ENCODE data around the gene SMOC2.
"Not testable (repeated sequence)": the region's sequence is repeated elsewhere in the genome, so short reads cannot be mapped to it uniquely, and the experiment has no call there.

Gene SMOC2

GRCh38 chr6:168546151-168546550 lies 105.2 kb downstream of the SMOC2 start:
- DNase-seq: no peak

GRCh38 chr6:168546730-168547129 lies 105.7 kb downstream of the SMOC2 start:
- DNase-seq: no peak

DNA sequence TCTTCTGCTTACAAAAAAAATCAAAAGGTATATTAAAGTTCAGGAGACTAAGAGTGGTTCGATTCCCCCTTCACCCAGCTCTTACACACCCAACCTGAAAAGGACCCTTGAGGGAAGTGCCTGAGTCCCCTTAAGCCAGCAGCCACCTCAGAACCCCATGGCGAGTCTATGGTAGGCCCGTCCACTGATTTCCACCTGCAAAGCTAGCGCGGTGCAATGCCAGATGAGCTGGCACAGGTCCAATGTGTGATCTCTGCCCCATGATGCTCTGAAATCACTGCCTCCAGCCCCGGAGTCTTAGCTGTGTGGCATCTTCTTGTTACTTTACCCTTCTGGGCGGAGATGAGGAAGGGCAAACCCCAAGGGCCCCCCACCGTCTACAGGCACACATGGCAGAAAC lies 109.3 kb downstream of the SMOC2 start:
- no peak for DNase-seq

- DNase-seq: no peak
Measured at GRCh38 chr6:168554472-168554871, 113.5 kb downstream of the SMOC2 start.

DNA sequence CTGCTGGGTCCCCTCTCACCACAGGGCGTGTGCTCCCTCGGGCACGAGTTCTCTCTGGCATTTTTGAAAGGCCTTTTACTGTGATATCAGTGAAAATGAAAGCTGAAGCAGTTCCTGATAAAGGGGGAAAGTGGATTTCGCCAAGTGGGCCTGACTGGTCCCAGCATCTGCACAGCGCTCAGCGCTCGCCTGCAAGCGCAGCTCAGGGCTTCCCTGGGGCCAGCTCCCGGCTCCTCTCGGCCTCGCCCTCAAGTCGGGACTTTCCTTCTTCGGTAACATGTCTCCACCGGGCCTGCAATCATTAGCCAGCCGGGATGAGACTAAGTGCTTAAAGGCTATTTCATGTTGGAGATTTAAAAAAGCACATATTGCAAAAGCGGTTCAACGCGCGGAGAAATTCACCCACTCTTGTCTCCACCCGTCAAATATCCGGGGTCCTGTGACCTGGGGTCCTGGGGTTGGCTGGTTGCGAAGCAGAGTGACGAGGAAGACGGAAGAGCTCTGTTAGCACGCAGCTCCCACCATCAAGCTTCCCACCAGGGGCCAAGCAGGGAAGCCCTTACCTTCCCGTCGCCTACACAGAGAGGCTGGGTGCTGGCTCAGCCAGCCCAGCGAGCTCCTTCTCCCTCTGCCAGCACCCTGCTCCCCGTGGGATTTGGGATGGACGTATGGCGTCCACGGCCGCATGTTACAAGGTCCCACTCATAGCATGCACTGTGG lies 114.1 kb downstream of the SMOC2 start:
- DNase-seq: no peak

DNA sequence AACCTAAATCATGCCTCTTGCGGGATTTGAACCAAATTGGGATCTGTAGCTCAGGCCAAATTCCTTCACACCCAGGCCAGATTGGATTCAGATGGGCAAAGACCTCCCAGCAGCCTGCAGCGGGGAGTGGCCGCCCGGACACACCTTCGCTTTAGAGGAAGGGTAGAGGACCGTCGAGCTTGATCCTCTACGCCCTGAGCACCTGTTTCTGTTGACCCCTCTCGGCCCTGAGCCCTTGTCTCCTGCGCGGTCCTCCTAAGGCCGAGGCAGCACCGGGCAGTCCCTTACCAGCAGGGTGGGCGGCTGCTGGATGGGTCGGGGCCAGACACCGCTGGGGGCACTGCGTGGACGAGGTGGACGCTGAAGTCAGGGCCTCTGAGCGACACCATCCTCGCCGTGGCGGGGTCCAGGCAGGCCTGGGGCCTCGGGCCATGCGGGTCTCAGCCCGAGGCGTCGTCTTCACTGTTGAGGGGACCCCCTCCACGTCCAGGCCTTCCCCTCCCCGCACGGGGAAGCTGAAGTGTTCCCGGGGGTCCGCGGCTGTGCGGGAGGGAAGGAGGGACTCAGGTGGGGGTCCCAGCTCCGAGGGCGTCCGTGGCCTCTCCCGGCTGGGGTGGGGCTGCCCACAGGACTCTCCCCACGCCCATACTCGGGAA lies 114.8 kb downstream of the SMOC2 start:
- DNase-seq: no peak

GRCh38 chr6:168557512-168557911 lies 116.5 kb downstream of the SMOC2 start:
- DNase-seq: no peak

DNA sequence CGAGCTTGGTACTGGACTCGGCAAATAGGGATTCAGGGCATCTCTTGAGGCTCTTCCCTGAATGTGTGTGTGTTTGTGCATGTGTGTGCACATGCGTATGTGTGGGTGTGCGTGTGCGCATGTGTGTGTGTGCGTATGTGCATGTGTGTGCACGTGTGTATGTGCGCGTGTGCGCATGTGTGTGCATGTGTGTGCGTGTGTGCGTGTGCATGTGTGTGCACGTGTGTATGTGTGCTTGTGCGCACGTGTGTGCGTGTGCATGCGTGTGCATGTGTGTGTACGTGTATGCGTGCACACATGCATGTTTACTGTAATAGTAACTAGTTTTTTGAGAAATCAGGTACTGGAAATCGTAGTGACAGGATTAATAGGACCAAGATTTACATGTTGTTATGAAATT lies 117.7 kb downstream of the SMOC2 start:
- no peak for DNase-seq

DNA sequence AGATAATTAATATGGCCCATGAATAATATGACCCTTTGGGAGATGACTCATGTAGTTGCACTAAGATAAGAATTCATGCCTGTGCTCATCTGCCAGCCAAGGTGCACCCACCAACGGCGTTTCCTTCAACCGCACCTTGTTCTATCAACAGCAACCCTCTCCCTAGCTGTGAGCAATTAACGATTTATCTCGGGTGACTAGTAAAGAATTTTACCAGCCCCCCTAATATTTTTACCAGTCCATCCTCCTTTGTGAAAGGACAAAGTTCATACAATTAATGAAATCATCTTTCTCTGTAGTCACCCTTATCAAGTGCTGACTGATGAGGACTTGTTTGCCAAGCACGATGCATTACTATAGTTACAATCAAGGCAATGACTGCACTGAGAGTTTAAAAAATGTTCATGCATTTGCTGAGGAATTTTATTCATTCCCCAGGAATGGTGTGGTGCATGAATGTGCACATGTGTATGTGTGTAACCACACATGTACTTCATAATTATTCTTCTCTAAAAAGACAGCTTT lies 118.7 kb downstream of the SMOC2 start:
- DNase-seq: no peak

DNA sequence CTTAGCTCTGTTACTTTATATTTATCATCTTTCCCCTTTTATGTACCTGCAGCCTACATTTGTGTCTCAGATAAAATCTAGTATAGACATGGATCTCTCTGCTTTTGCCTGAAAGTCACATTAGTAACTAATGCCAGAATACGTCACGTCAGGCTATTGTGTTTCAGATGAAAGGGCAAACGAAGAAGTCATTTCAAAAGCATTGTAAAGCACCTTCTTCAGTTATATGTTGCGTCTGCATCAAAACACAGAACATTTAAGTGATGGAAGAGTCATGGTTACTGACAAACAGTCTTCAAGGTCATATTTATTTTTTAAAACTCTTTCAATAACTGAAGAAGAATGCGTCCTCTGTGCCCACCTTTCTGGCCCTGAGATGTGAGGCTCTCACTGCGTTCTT lies 119.1 kb downstream of the SMOC2 start:
- no peak for DNase-seq

- no peak for DNase-seq
Measured at GRCh38 chr6:168562576-168563151, 121.7 kb downstream of the SMOC2 start.

DNA sequence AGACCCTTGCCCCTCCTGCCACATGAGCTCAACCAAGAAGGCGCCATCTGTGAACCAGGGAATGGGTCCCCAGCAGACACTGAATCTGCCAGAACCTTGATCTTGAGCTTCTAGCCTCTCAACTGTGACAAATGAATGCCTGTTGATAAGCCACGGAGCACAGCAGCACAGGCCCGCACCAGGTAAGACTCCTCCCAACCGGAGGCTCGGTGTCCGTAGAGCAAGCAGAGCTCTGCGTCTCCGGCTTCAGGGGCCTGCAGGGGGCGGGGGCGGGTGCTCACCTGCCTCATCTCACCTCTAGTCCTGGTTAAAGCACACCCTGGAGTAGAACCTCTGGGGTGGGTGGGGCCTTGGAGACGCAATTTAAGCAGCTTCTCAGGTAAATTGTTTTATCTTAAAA lies 122.7 kb downstream of the SMOC2 start:
- no peak for DNase-seq

DNA sequence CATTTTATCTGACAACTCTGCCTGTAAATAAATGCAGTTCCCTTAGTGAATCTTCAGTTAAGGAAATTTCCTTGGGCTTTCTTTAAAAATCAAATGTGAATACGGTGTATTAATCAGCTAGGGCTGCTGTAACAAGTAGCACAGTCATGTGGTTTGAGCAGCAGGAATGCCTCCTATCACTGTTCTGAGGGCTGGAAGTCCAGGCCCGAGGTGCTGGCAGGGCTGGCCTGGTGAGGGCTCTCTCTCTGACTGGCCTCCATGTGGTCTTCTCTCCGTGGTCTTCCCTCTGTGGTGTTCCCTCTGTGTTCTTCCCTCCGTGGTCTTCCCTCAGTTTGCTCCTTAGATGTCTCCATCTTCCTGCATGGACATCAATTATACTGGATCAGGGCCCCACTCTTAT lies 124.1 kb downstream of the SMOC2 start:
- DNase-seq: no peak

DNA sequence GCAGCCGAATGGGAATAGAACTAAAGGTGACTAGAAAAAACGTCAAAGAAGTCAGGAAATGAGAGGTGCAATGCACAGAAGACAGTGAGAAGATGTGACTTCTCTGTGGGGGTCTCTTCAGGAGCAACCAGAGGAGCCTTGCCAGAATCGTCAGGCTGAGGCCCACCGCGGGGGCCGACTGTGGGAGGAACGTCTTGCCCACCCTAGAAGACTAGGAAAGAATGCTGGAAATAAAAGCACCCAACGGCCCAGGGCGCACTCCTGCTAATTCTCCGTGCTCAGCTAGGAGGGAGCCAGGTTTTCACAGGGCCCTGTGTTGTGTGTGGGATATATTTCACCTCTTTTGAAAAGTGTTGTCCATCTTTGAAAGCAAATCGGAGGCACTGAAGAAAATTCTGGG lies 129.2 kb downstream of the SMOC2 start:
- DNase-seq: no peak

GRCh38 chr6:168571268-168571667 lies 130.3 kb downstream of the SMOC2 start:
- no peak for DNase-seq

DNA sequence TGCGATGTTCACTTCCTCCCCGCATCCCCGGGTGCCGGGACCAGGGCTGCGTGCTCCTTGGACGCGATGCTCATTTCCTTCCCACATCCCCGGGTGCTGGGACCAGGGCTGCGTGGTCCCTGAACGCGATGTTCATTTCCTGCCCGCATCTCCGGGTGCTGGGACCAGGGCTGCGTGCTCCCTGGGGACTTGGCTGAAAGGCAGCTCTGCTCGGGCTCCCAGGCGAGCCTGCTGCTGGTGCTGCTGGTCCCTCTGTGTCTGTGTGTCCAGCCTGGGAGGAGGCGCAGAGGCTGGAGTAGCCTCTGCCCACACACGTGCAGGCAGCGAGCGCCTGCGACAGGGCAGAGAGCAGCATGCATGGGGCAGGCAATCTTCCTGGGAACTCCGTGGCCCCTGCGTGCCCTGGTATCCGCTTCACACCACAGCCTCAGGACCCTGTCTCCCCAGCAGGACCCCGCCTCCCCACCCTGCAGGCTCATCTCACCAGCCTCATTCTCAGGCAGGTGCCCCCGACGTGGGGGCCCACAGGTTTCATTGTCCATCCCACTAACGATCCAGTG lies 132.4 kb downstream of the SMOC2 start:
- DNase-seq: not testable (repeated sequence)

DNA sequence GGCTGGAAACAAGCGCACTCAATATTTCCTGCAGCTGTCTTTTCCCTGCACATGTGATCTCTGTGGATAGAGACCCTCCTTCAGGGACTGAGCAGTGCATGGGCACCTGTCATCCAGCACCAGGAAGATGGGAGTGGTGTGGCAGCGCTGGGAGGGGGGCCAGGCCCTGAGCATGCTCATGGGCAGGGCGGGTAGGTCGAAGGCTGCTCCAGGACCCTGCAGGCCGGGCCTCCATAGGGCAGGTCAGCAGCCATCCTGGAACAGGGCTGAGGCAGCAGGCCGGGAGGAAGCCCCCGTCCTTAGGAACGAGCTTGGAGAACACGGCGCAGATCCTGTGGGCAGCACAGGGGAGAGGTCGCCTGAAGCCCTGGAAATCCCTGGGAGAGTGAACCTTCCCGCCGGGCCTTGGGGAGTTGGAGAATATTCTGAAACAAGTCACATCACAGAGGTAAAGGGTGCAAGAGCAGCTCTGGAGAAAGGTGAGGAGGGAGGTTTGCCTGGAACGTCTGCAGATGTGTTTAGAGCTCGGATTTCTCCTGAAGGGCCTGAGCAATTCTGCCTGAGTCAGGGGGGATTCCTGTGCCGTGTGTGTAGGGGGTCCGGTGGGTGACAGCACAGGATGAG lies 133.2 kb downstream of the SMOC2 start:
- no peak for DNase-seq

GRCh38 chr6:168574699-168575195 lies 133.8 kb downstream of the SMOC2 start:
- DNase-seq: no peak

DNA sequence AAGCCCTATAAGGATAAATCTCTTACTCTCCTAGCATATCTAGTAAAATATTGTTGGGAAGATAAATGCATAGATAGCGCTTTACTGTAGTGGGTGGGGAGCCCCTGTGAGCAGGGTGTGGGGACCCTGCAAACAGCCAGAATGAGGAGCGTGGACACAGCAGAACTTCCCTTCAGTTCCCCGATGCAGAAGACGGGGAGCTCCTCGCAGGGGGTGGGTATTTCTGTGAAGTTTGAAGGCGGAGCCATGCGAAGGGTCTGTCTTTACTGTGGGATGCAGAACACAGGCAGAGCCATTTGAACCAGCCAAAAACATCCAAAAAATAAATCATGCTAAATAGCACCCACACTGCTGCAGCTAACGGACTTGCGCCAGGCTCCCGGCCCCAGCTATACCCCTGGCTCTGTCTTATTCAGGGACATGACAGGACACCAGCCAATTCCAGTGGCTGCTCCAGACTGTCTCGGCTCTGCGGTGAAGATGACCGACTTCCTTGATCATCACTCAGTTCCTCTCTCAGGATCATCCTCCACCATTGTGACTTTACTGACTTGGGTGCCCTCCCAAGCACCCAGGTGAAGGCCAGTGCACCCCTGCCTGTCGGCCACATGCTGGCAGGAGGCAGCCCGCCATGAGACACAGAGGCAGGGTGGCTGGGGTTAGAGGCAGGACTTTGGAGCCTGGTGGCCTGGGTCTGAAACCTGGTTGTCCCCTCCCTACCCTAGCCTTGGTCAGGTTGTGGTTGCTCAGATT lies 134.5 kb downstream of the SMOC2 start:
- no peak for DNase-seq

DNA sequence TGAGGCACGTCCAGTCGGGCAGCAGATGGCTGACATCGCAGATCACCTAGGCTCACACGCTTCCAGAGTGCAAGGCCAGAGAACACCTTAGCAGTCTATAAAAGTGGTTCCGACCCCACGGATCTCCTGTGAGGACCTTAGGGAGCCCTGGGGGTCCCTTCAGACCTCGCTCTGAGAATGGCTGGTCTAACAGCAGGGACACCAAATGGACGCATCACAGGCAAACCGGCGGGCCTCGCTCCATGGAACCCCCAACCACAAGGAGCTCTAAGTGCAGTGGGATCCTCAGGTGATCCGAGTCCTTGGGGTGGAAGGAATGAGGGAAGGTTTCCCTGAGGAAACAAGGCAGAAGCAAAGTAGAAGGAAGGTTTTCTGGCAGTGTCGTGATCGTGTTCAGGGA lies 135.4 kb downstream of the SMOC2 start:
- no peak for DNase-seq

GRCh38 chr6:168577496-168577895 lies 136.5 kb downstream of the SMOC2 start:
- DNase-seq: no peak

- DNase-seq: no peak
Measured at GRCh38 chr6:168578036-168578435, 137.1 kb downstream of the SMOC2 start.
